Measurements from ENCODE around the gene HHIPL1.

GRCh38 chr14:99706107-99706900 is 61.4 kb downstream of the HHIPL1 start:
- no peak for TF ChIP-seq EZH2phosphoT487 (IDR thresholded peaks at IDR 0.05)
- TF ChIP-seq CTCF (IDR thresholded peaks at IDR 0.05), result no peak
